Activated gamma-delta T cell (primary cell): ENCODE data around the gene MGRN1.
"Not testable (repeated sequence)": the region's sequence is repeated elsewhere in the genome, so short reads cannot be mapped to it uniquely, and the experiment has no call there.

Experiments
- DNase-seq: peaks from one replicate; lab custom pipeline; 2025; lab: John Stamatoyannopoulos, UW

Gene MGRN1

GRCh38 chr16:4624827-4625559, 367 bp downstream of the MGRN1 start:
- DNase-seq, result peak; percentile 57

DNA sequence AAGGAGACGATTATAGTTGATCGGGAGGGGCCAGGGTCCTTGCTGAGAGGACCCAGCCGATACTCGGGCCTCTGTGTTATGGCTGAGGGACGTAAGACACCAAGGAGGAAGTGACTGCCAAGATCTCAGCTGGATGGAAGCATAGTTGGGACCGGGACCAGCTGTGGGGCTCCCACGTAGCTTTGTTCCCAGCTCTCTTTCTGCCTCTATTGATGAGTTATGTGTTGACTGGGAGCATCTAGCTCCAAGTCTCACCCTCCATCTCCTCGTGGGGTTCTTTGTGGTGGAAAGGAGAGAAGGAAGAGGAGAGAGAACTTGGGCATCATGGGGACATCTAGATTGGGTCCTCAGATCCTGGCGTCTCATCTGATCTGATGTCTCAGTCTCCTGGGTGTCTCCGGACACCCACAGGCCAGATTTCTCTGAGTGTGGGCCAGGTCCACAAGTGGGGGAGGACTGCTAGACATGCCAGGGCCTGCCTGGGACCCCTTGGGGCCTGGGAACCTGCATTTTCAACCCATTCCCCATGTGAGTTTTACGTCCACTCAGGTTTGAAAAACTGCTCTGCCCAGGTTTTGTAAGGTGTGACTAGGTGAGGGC, 1.0 kb downstream of the MGRN1 start:
- DNase-seq, result no peak

GRCh38 chr16:4626396-4626795, 1.8 kb downstream of the MGRN1 start:
- no peak for DNase-seq

DNA sequence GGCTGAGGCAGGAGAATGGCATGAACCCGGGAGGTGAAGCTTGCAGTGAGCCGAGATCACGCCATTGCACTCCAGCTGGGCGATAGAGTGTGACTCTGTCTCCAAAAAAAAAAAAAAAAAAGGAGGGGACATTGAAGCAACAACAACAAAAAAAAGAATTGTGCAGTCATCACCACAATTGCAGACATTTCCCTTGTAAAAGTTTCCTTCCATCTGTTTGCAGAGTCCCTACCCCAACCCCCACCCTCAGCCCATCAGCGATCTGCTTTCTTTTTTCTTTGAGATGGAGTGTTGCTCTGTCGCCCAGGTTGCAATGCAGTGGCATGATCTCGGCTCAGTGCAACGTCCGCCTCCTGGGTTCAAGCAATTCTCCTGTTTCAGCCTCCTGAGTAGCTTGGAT, 3.7 kb downstream of the MGRN1 start:
- no peak for DNase-seq

GRCh38 chr16:4631444-4631843, 6.8 kb downstream of the MGRN1 start:
- no peak for DNase-seq

- no peak for DNase-seq
Measured at GRCh38 chr16:4633910-4634635, 9.4 kb downstream of the MGRN1 start.

DNA sequence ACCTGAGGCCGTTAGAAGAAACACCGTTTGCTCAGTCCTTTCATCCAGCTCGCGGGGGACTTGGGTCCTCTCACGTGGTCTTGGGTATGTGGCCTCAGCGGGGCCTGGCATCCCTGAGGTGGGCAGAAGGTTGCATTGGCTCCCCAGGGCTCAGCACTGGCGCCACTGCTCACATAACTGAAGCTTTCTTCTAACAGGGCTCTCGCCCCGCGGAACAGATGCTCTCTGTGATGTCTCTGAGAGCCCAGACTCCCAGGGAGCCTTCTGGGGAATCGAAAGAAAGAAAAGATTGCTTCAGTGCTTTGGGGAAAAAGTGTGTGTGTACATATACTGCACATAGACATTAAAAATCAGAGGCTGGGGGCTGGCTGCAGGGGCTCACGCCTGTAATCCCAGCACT, 10.1 kb downstream of the MGRN1 start:
- no peak for DNase-seq

DNA sequence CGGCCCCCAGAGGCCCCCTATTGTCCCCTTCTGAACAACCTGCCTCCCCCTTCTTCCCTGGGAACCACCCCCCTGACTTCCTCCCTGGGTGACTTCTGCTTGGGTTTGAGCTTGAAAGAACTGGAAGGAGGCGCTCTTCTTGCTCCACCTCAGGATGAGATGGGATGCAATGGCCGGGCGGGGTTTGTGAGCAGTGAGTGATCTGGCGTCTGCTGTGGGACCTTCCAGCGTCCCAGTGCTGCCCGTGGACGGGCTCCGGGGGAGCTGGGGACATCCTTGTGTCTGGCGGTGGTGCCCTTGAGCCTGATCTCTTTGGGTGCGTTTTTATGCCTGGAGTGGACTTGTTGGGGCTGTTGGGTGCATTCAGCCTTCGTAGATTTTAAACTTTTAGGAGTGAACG, 11.6 kb downstream of the MGRN1 start:
- DNase-seq, result no peak

DNA sequence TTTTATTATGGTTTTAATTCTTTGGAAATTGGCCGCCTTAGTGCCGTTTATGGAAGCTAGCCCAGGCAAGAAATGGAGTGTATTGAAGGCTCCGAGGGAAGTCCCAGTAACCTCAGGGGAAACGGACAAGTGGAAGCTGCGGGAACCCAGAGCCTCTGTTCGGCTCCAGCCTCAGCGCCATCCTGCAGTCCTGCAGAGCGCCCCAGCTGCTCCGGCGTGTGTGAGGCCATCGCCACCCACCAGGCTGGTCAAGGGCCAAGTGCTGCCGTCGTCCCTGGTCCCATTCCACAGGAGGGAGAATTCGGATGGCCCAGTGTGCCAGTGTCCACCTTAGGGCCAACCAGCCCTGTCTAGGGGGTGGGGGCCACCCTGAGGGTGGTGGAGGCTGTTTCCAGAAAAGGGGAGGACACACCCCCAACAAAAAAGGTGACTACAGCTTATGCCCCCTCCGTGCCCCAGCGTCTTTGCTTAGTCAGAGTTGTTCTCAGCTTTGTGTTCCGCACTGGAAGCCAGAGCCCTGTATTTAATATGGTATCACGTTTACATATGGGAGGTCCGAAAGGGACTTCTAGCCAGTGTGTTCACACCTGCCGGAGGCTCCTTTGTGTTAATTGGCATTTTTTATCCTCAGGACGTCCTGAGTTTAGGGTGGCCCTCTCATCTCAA, 13.0 kb downstream of the MGRN1 start:
- DNase-seq, result no peak

- DNase-seq, result no peak
Measured at GRCh38 chr16:4639899-4640509, 15.4 kb downstream of the MGRN1 start.

DNA sequence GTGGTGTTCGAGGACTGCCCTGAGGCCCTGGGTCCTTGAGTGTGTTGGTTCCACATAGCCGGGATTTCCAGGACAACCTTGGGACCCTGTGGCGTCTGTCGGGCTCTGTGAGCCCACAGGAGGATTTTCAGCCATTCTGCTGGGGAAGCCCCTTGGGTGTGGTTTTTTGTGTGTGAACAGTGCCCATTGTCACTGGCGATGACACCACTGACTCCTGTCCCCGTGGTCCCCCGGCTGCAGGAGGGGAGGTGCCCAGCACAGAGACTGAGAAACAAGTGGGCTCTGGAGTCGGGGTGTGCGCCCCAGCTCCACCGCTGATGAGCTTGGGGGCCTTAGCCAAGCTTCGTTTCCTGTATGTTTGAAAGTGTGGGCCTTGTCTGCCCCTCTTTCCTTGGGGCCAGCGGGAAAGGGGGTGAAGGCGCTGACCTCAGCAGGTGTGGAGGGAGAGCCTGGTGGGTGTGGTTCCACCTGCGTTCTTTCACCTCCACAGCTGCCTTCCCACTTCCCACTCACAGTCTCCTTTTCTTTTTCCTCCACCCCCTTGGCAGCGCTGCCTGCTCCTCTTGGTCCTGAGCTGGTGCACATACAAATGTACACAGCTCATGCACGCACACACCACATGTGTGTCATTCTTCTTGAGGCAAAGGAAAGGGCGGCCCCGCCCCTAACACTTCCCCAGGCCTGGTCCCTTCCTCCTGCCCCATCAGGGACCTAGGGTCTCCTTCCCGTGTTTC, 16.1 kb downstream of the MGRN1 start:
- no peak for DNase-seq

DNA sequence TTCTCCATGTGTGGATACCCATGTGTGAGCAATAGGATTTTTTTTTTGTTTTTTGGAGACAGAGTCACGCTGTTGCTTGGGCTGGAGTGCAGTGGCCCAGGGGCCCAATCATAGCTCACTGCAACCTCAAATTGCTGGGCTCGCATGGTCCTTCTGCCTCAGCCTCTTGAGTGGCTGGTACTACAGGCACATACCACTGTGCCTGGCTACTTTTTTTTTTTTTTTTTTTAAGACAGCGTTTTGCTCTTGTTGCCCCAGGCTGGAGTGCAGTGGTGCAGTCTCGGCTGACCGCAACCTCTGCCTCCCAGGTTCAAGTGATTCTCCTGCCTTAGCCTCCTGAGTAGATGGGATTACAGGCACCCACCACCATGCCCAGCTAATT, 16.7 kb downstream of the MGRN1 start:
- no peak for DNase-seq

DNA sequence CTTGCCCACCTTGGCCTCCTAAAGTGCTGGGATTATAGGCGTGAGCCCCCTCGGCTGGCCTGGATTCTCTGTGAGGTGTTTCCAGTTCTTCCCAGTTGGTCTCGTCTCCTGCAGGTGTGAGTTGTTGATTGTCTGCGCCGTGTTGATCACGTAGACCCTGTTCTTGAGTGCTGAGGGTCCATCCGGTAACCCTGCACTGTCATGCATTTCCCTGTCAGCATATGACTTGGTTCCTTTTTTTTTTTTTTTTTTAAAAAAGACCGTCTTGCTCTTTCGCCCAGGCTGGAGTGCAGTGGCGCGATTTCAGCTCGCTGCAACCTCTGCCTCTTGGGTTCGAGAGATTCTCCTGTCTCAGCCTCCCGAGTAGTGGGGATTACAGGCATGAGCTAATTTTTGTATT, 17.3 kb downstream of the MGRN1 start:
- DNase-seq, result no peak

DNA sequence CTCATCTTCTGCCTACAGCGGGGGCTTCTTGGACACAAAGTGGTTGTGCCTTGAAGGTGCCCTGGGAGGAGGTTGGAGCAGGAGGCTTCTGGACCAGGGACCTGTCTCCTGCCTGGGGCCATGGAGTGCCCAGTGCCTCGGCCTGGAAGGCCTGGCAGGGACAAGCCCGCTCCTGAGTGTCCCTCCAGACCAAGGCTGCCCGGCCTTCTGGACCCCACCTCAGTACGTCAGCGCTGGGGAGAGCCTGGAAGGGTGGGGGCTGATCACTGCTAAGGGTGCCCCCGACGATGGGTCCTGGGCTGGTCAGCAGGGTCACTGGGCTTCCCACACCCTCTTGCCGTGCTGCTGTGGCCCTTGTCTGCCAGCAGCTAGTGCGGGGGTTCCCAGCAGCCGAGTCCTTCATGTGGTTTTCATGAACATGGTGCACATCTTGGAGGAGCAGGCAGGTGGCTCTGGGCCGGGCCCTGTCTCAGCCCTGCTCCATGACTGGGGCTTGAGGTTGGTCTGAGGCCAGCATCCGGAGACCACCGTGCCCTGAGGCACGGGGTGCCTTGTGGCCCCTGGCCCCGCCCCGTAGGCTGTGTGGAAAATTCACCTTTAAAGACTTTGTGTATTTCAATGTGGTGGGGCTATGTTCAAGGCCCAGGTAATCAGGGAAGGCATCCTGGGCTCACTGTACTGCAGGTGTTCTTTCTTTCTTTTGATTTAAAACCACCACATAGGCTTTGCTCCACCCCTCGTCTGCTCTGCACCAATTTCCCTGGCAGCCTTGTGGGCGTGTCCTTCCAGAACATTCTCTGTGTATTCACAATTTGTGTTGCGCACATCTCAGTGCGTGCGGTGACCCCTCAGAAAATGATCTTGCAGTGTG, 22.4 kb downstream of the MGRN1 start:
- DNase-seq, result no peak

DNA sequence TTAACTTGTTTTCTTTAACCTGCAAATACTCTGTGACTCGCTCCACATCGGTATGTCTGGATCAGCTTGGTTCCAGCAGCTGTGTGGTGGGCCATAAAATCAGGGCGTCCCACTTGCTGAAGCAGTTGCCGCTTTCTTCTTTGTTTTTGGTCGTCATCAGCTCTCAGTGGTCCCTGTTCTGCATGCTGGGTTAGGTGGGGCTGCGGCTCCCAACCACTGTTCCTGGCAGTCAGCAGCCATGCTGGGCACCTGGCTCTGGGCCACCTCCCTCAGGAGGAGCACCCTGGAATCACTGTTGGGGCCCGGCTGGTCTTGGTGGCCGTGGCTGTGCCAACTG, 23.0 kb downstream of the MGRN1 start:
- no peak for DNase-seq

GRCh38 chr16:4648917-4649316, 24.3 kb downstream of the MGRN1 start:
- no peak for DNase-seq

- DNase-seq, result no peak
Measured at GRCh38 chr16:4649744-4650442, 25.3 kb downstream of the MGRN1 start.

GRCh38 chr16:4650443-4651074, 25.9 kb downstream of the MGRN1 start:
- not testable (repeated sequence) for DNase-seq

DNA sequence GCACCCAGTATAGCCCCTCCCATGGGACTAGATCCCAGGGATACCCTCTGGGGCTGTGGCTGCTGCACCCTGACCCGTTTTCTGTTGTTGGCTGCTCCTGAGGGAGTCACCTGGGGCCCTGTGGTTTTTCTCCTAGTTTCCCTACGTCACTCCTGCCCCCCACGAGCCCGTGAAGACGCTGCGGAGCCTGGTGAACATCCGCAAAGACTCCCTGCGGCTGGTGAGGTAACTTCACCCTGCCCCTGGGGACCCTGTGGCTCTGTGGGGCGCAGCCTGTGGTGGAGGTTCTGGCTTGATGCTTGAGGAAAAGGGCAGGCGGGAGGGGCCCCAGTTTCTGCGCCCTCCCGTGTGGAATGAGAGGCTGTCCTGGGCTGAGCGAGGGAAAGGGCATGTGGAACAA, 27.2 kb downstream of the MGRN1 start:
- DNase-seq, result no peak

GRCh38 chr16:4652561-4652960, 27.9 kb downstream of the MGRN1 start:
- no peak for DNase-seq
